MM.1S (cell line): ENCODE results near the gene BMPER.

Experiments used
- DNase-seq: peaks from one replicate; pipeline ENCODE4 v3.0.0-alpha.2; 2015
- H2AFZ ChIP-seq: fragments of 300-600 bp; sonication (generic); 2 replicates; pipeline ENCODE4 v1.6.0; 2016; ENCODE audit warnings: antibody characterized with exemption, low read length
- H3F3A ChIP-seq: fragments of 300-600 bp; sonication (generic); 2 replicates; pipeline ENCODE4 v1.6.1; 2016; ENCODE audit warnings: mild to moderate bottlenecking, antibody characterized with exemption, low read length, moderate library complexity, mixed read lengths; ENCODE audit not compliant: insufficient read depth
- H3K27ac ChIP-seq: fragments of 300-600 bp; sonication (generic); 2 replicates; pipeline ENCODE4 v1.5.1; 2016; ENCODE audit warnings: mild to moderate bottlenecking, low read length
- H3K27me3 ChIP-seq: fragments of 300-600 bp; sonication (generic); replicated peaks from 2 replicates; pipeline ENCODE4 v1.6.0; 2016; ENCODE audit warnings: low read length; ENCODE audit not compliant: insufficient read depth
- H3K36me3 ChIP-seq: fragments of 300-600 bp; sonication (generic); replicated peaks from 2 replicates; pipeline ENCODE4 v1.6.1; 2016; ENCODE audit warnings: mild to moderate bottlenecking, low read length, mixed read lengths; ENCODE audit not compliant: insufficient read depth
- H3K4me1 ChIP-seq: fragments of 300-600 bp; sonication (generic); 2 replicates; pipeline ENCODE4 v1.6.1; 2016; ENCODE audit warnings: low read length, mixed read lengths
- H3K4me2 ChIP-seq: fragments of 300-600 bp; sonication (generic); 2 replicates; pipeline ENCODE4 v1.6.0; 2016; ENCODE audit warnings: low read depth, low read length
- H3K4me3 ChIP-seq: fragments of 300-600 bp; sonication (generic); 2 replicates; pipeline ENCODE4 v1.5.1; 2016; ENCODE audit warnings: low read length, mixed read lengths
- H3K79me2 ChIP-seq: fragments of 300-600 bp; sonication (generic); 2 replicates; pipeline ENCODE4 v1.6.1; 2016; ENCODE audit warnings: mixed run types, low read length, mixed read lengths
- H3K9ac ChIP-seq: fragments of 300-600 bp; sonication (generic); 2 replicates; pipeline ENCODE4 v1.6.1; 2016; ENCODE audit warnings: low read length, mixed read lengths
- H3K9me2 ChIP-seq: fragments of 300-600 bp; sonication (generic); replicated peaks from 2 replicates; pipeline ENCODE4 v1.6.1; 2016; ENCODE audit warnings: mild to moderate bottlenecking, low read length, mixed read lengths; ENCODE audit not compliant: insufficient read depth
- H3K9me3 ChIP-seq: fragments of 300-600 bp; sonication (generic); replicated peaks from 2 replicates; pipeline ENCODE4 v1.6.1; 2016; ENCODE audit warnings: mild to moderate bottlenecking, low read length, mixed read lengths; ENCODE audit not compliant: insufficient read depth
- H4K20me1 ChIP-seq: fragments of 300-600 bp; sonication (generic); 2 replicates; pipeline ENCODE4 v1.6.1; 2016; ENCODE audit warnings: mild to moderate bottlenecking, low read length, moderate library complexity, mixed read lengths; ENCODE audit not compliant: insufficient read depth
- EZH2 ChIP-seq: fragments of 300-600 bp; sonication (generic); optimal IDR thresholded peaks from 2 replicates; pipeline ENCODE3; 2017; ENCODE audit warnings: low read depth, mild to moderate bottlenecking, antibody characterized with exemption, low read length, mixed read lengths
- EZH2phosphoT487 ChIP-seq: fragments of 300-600 bp; sonication (generic); IDR thresholded peaks from 2 replicates; pipeline ENCODE4 v1.6.1; 2018; ENCODE audit warnings: antibody characterized with exemption, low read length
- TF ChIP-seq, protein P1 (sequence below): fragments of 300-600 bp; sonication (generic); IDR thresholded peaks from 2 replicates; pipeline ENCODE4 v1.5.1; 2016; ENCODE audit warnings: antibody characterized with exemption, low read length, mixed read lengths

BMPER gene

DNA sequence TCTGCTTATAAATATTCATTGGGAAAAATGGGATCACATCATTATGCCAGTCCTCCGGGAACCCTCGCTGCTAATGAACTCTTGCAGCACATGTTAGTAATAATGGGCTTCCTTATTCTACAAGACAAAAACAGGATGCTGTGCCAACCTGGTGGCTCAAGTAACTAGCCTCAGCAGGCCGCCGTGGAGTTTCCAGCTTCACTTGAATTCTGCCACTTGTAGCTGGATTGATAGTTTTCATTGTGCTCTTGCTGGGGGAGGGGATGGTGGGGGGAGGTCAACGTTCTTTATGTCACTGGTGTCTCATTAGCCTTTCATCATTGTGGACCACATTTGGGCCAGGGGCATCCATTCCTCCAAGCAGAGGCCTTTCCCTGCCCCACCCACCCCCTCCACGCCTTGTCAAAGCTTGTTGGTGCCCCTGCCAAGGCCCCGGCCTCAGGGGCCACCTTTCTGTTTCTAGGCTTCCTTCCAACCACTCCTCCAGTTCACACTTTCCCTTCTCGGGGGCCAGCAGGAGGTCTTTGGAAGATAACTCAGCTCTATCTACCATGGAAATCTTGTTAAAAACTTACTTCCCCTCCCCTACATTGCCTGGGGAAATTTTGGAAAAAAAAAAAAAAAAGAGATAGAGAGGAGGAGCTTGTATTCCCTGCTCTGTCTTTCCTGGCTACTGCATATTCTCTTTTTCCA, 153.9 kb downstream of the BMPER start:
- Histone ChIP-seq H3K79me2 (no peaks in the 10 kb centered on the region), H3F3A (no peaks in the 10 kb centered on the region), H3K4me2 (no peak overlapping the region), H3K4me3 (no peak overlapping the region), H3K9me3 (no peaks in the 10 kb centered on the region), H3K9ac (no peak overlapping the region), H3K4me1 (no peaks in the 10 kb centered on the region), H2AFZ (no peak overlapping the region), H4K20me1 (no peaks in the 10 kb centered on the region), H3K27me3 (no peaks in the 10 kb centered on the region), H3K9me2 (no peaks in the 10 kb centered on the region), H3K36me3 (no peaks in the 10 kb centered on the region), H3K27ac (no peak overlapping the region)
- DNase-seq, result no peak
- no peak for TF ChIP-seq EZH2
- TF ChIP-seq, protein P1, sequence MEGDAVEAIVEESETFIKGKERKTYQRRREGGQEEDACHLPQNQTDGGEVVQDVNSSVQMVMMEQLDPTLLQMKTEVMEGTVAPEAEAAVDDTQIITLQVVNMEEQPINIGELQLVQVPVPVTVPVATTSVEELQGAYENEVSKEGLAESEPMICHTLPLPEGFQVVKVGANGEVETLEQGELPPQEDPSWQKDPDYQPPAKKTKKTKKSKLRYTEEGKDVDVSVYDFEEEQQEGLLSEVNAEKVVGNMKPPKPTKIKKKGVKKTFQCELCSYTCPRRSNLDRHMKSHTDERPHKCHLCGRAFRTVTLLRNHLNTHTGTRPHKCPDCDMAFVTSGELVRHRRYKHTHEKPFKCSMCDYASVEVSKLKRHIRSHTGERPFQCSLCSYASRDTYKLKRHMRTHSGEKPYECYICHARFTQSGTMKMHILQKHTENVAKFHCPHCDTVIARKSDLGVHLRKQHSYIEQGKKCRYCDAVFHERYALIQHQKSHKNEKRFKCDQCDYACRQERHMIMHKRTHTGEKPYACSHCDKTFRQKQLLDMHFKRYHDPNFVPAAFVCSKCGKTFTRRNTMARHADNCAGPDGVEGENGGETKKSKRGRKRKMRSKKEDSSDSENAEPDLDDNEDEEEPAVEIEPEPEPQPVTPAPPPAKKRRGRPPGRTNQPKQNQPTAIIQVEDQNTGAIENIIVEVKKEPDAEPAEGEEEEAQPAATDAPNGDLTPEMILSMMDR, result no peak
- TF ChIP-seq EZH2phosphoT487, result no peak

DNA sequence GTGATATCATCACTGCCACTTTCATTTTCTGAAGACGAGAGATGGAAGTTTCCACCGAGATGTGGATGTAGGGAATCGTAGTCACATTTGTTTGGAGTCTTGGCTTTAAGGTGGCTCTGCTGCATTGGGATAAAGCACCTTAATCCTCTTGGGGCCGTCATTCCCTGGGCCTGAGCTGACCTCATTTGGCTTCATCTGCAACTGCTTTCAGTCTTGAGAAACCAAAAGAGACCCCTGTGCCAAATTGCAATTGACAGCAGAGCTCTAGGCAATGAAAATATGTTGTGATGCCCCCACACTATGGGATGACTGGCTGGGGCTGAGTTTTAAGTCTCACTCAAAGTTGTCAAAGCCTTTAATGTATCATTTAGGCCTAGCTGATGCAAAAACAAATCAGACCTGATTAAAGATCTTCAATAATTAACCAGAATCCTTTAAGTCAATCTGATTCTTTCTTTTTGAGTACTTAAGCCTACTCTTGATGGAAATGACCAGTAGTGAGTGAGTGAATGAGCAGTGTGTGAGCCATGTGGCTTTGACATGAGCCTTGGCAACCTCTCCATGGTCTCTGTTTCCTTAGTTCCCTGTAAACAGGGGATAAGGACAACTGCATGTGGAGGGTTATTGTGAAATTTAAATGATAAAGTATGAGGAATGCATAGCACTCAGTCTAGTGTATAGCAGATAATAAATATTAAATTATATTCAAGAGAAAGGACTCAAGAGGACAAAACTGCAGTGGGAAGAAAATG, 155.0 kb downstream of the BMPER start:
- TF ChIP-seq, protein P1, result no peak
- TF ChIP-seq EZH2 (no peak), EZH2phosphoT487 (no peak)
- H3K4me2 ChIP-seq, result no peak overlapping the region
- no peak overlapping the region for H3K9ac ChIP-seq
- H3K9me3 ChIP-seq, result no peaks in the 10 kb centered on the region
- H3F3A ChIP-seq, result no peaks in the 10 kb centered on the region
- H3K36me3 ChIP-seq, result no peaks in the 10 kb centered on the region
- DNase-seq, result no peak
- H3K4me3 ChIP-seq, result no peak overlapping the region
- H3K9me2 ChIP-seq, result no peaks in the 10 kb centered on the region
- H3K4me1 ChIP-seq, result no peaks in the 10 kb centered on the region
- H3K27ac ChIP-seq, result no peak overlapping the region
- no peaks in the 10 kb centered on the region for H3K79me2 ChIP-seq
- no peaks in the 10 kb centered on the region for H3K27me3 ChIP-seq
- H2AFZ ChIP-seq, result no peak overlapping the region
- no peaks in the 10 kb centered on the region for H4K20me1 ChIP-seq

DNA sequence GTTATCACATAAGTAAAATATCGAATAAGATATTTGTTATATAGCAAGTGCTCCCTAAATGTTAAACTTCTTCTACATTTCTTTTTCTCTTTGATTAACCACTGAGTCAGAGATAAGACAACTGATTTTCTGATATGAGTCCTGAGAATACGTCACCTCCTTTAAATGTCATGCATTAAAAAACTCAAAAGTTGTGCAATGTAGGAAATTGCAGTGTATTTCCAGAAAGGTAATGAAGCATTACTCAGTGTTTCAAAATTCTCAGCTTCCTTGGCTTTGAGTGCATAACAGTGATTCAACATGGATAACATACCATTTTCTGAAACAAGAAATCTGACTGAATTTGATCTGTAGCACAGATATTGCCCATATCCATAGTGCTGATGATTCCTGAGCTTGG, 155.8 kb downstream of the BMPER start:
- Histone ChIP-seq H3K4me1 (no peaks in the 10 kb centered on the region), H4K20me1 (no peaks in the 10 kb centered on the region), H2AFZ (no peak overlapping the region), H3K4me2 (no peak overlapping the region), H3K27ac (no peak overlapping the region), H3K4me3 (no peak overlapping the region), H3F3A (no peaks in the 10 kb centered on the region), H3K9me2 (no peaks in the 10 kb centered on the region), H3K27me3 (no peaks in the 10 kb centered on the region), H3K79me2 (no peaks in the 10 kb centered on the region), H3K36me3 (no peaks in the 10 kb centered on the region), H3K9ac (no peak overlapping the region), H3K9me3 (no peaks in the 10 kb centered on the region)
- DNase-seq, result no peak
- TF ChIP-seq EZH2 (no peak), EZH2phosphoT487 (no peak)
- TF ChIP-seq, protein P1, result no peak
